C4-2B (cell line): ENCODE data around the gene RAB6B.

Experiments
- H3K27ac ChIP-seq: fragments of 450-650 bp; 2 replicates; pipeline ENCODE4 v1.5.1; 2017
- ZFX ChIP-seq: fragments of 450-650 bp; IDR thresholded peaks from 2 replicates; pipeline ENCODE4 v1.6.1; 2017
- TF ChIP-seq, protein P1 (sequence below): fragments of 450-650 bp; conservative IDR thresholded peaks from 2 replicates; pipeline ENCODE4 v1.5.1; 2017; ENCODE audit warnings: mild to moderate bottlenecking

RAB6B gene

DNA sequence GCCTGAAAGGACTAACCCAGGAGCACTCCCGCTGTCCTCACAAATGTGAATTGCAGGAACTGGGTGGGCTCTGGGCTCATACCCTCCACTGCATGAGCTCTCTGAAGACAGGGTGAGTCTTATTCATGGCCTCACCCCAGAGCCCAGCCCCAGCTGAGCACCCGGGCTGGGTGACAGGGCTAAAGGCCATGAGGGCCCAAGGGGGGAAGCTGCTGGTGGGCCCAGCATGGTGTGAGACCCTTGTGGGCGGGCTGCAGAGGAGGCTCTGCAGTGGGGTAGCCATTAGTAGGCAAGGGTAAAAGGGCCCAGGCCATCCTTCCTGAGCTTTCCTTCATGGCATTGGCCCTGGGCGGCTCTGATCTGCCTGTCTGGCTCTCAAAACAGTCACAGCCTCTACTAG is 59.7 kb downstream of the RAB6B start:
- no peak for TF ChIP-seq ZFX
- TF ChIP-seq, protein P1, sequence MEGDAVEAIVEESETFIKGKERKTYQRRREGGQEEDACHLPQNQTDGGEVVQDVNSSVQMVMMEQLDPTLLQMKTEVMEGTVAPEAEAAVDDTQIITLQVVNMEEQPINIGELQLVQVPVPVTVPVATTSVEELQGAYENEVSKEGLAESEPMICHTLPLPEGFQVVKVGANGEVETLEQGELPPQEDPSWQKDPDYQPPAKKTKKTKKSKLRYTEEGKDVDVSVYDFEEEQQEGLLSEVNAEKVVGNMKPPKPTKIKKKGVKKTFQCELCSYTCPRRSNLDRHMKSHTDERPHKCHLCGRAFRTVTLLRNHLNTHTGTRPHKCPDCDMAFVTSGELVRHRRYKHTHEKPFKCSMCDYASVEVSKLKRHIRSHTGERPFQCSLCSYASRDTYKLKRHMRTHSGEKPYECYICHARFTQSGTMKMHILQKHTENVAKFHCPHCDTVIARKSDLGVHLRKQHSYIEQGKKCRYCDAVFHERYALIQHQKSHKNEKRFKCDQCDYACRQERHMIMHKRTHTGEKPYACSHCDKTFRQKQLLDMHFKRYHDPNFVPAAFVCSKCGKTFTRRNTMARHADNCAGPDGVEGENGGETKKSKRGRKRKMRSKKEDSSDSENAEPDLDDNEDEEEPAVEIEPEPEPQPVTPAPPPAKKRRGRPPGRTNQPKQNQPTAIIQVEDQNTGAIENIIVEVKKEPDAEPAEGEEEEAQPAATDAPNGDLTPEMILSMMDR: no peak
- no peak overlapping the region for H3K27ac ChIP-seq

DNA sequence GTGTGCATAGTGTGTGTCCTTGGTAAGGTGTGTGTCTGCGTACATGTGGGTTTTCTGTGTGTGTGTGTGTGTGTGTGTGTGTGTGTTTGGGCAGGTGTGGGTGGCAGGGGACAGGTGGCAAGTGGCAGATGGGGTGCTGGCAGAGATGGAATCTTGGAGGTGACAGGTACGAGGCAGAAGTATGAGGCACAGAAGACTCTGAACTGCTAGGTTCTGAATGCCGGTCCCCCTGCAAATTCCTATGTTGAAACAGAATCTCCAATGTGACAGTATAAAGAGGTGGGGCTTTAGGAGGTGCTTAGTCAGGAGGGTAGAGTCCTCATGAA is 60.3 kb downstream of the RAB6B start:
- no peak for TF ChIP-seq ZFX
- TF ChIP-seq, protein P1: no peak
- no peak overlapping the region for H3K27ac ChIP-seq

DNA sequence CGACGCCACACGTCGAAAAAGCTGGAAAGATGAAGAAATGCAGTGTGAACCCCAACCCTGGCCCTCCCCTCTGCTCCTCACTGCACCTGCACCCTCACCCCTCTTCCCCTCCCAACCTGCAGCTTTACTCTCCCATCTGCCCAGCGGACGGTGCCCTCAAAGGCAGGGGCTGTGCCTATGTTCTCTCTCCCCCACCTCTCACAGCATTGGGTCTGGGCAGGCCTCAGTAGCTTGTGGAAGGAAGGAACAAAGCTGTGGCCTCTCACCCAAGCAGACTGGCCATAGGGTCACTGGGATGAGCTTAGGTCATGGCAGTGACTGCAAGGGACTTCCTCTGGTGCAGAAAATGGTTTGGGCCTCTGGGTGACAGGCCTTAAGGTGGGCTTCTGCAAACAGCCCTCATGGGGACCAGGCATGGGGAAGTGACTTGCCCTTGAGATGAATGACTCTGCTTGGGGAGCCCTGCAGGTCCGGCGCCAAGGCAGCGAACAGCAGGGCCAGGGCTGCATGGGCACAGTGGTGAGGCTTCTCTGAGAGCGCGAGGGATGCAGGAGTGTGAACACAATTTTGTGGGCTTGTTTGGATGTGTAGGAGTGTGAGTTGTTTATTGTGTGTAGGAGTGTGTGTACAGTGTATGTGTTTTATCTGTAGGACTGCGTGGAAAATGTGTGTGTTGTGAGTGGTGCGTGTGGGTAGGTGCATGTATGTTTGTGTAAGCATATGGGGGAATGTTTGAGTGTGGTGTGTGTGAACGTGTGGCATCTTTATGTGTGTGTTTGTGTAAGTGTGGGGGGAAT is 60.9 kb downstream of the RAB6B start:
- no peak for TF ChIP-seq ZFX
- TF ChIP-seq, protein P1: no peak

DNA sequence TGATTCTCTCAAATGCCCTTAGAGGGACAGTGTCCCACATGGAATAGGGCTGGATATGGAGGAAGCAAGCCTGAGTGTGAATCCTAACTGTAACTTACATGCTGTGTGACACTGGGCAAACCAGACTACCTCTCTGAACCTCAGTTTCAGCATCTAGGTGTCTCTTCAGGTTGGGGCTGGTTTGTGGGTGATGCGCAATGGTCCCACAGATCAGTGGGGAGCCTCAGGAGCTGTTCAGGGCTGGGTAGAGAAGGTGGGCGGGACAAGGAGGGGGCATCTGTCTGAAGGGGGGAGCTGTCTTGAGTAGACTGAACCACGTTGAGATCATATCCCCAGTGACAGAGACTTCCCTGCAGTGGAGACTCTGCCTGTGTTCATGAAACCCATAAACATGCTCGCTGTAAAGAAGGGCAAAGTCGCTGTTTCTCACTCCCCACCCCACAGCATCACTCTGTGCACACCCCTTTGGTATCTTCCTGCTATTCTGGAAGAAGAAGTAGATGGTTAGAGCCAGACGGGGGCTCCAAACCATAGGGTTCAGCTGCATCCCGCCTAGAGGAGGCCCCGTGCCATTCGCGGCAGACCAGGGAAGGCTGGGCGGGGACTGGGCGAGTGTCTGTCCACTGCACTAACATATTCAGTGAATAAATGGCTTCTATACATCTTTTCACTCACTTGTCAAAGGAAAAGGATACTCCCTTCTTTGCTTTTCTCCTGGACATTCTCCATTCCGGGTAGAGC is 61.6 kb downstream of the RAB6B start:
- no peak overlapping the region for H3K27ac ChIP-seq
- no peak for TF ChIP-seq ZFX
- TF ChIP-seq, protein P1: no peak

More for the DNA sequence above, 60.9 kb downstream of the RAB6B start:
- H3K27ac ChIP-seq: no peak overlapping the region

DNA sequence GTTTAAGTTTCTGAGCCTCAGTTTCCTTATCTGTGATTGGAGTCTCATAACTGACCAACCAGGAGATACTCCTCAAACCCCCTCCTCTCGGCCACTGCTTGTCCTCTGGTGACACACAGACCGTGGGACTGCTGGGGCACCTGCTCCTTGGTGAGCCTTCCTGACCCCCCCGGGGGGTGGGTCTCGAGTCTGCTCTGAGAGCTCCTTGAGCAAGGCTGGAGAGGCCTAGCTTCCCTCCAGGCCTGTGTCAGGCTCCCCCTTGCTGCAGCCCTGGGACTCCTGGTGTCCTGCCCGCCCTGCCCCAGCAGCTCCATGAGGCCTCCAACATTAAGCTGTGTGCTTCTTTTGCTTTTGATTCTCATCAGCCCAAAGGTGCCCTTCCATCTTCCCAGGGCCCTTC is 62.4 kb downstream of the RAB6B start:
- no peak overlapping the region for H3K27ac ChIP-seq
- TF ChIP-seq, protein P1: no peak
- TF ChIP-seq ZFX: no peak

DNA sequence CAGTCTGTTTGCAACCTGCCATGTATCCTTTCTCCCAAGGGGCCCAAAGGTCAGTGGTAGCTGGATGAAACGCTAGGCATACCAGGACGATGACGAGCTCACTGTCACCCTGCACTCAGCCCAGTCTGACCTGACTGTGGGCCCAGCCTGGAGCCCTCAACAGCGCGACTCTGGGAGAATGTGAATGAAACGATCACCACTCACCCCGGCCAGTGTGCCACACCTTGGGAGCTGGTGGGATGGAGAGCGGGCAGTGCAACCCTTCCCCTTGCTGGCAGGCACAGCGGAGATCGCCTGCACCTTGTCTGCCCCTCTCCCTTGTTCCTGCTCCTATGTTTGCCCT is 62.9 kb downstream of the RAB6B start:
- no peak overlapping the region for H3K27ac ChIP-seq
- TF ChIP-seq, protein P1: no peak
- no peak for TF ChIP-seq ZFX
